Measurements from ENCODE around the gene ATP6V0B.

ATP6V0B gene

GRCh38 chr1:44024903-44025525 is 50.3 kb downstream of the ATP6V0B start:
- Mint-ChIP-seq H3K4me3 (no peak overlapping the region), H3K36me3 (ENCODE audit: low read depth) (peaks cover 21% of the 10 kb centered on the region), H3K27me3 (ENCODE audit: low read depth, poor library complexity) (peaks cover 3% of the 10 kb centered on the region), H3K4me1 (peaks cover 24% of the 10 kb centered on the region), H3K27ac (peak overlapping the region; percentile 4), H3K9me3 (no peaks in the 10 kb centered on the region)
- DNase-seq = no peak
- TF ChIP-seq CTCF (IDR thresholded peaks at IDR 0.05) = no peak

- Mint-ChIP-seq H3K9me3 (no peaks in the 10 kb centered on the region), H3K4me1 (peaks cover 23% of the 10 kb centered on the region), H3K27me3 (ENCODE audit: low read depth, poor library complexity) (peaks cover 3% of the 10 kb centered on the region), H3K4me3 (no peak overlapping the region), H3K27ac (no peak overlapping the region), H3K36me3 (ENCODE audit: low read depth) (peaks cover 21% of the 10 kb centered on the region)
- TF ChIP-seq CTCF (IDR thresholded peaks at IDR 0.05) = no peak
- DNase-seq = no peak
These were observed 51.1 kb downstream of the ATP6V0B start for GRCh38 chr1:44025816-44026215.

- no peak overlapping the region for H3K4me3 Mint-ChIP-seq
- no peak for TF ChIP-seq CTCF (IDR thresholded peaks at IDR 0.05)
- H3K27me3 Mint-ChIP-seq (ENCODE audit: low read depth, poor library complexity) = peaks cover 8% of the 10 kb centered on the region
- peaks cover 32% of the 10 kb centered on the region for H3K4me1 Mint-ChIP-seq
- peaks cover 15% of the 10 kb centered on the region for H3K36me3 Mint-ChIP-seq (ENCODE audit: low read depth)
- no peaks in the 10 kb centered on the region for H3K9me3 Mint-ChIP-seq
- DNase-seq = no peak
- no peak overlapping the region for H3K27ac Mint-ChIP-seq
These were observed 52.6 kb downstream of the ATP6V0B start for GRCh38 chr1:44027320-44027719.
